HG03175 (cell line): ENCODE data around the gene LMF2.

Experiments used
- ATAC-seq: cut with Tn5 transposase; IDR thresholded peaks from one replicate; pipeline ENCODE4 v1.9.1; 2021; ENCODE audit warnings: mild to moderate bottlenecking, moderate library complexity; ENCODE audit not compliant: unreplicated experiment

Gene LMF2

DNA sequence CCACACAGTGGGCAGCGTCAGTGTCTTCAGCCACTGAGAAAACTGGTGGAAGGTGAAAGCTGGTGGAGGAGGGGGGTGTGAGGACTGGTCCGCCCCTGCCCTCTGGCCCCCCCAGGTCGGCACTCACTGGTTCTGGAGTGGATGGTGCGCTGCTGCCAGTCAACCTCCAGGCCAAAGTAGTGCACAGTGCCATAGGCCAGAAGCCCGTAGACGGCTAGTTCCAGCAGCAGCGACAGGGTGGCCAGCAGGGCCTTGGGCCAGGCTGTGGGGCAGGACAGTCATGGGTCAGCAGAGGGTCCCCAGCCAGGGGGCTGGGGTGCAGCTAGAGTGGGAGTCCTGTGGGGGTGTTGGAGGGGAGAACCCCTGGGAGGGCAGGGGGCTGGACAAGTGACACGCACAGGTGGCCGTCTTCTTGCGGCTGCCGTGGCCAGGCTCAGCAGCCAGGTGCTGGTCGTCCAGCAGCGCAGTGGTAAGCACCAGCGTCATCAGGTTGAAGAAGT, 2.2 kb downstream of the LMF2 start:
- ATAC-seq: no peak

DNA sequence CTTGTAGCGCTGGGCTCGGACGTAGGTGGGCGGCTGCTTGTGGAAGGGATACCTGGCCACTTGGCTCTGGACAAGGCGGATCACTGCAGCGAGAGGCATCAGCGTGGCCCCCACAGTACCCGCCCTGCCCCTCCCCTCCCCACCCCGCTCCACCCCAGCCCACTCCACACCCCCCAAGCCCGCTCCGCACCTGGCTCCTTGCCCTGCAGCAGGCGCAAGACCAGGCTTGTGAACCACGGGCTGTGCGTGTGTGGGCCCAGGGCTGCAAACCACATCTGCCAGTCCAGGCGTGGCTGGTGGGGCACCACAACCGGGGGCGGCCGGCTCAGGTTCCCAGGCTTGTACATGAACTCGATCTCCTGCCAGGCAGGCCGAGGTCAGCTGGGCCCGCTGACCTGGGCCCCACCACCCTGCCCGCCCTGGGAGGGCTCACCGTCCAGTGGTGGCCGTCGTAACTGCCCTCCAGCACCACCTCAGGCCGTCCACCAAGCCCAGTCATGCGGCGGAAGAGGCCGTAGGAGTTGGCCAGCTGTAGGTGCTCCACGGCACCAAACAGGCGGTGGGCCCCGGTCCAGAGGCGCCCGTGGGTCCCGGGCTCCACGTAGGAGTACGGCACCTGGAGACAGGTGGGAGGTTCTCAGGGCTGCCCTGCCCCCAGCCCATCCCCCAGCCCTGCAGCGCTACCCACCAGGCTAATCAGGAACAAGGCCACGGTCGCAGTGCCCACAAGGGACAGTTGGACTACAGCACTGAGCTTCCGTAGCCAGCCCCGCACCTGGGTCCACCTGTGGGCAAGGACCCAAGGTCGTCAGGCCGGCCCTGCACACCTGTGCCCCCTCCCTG, 2.9 kb downstream of the LMF2 start:
- ATAC-seq: no peak

DNA sequence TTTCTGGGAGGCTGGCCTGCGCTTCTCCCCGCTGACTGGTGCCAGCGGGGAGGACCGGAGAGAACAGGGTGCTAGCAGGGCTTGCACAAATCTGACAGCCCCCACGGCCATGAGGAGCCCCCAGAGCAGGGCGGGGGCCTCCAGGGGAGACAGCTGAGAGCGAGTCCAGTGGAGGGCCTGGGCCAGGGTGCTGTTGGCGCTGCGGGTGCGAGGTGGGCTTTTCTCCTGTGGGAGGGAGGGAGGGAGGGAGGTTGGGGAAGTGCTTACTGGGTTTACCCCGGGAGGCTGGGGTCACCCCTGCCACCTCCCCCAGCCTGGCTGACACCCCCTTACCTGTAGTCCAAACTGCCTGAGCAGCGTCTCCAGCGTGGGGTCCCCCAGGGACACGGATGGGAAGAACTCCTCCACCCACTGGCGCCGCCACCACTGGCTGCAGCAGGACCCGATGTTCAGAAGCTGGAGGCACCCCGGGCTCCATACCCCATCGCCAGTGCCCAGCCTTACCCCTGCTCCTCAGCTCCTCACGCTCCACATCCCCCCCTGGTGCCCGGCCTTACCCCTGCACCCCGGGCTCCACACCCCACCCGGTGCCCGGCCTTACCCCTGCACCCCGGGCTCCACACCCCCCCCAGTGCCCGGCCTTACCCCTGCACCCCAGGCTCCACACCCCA, 3.9 kb downstream of the LMF2 start:
- no peak for ATAC-seq

DNA sequence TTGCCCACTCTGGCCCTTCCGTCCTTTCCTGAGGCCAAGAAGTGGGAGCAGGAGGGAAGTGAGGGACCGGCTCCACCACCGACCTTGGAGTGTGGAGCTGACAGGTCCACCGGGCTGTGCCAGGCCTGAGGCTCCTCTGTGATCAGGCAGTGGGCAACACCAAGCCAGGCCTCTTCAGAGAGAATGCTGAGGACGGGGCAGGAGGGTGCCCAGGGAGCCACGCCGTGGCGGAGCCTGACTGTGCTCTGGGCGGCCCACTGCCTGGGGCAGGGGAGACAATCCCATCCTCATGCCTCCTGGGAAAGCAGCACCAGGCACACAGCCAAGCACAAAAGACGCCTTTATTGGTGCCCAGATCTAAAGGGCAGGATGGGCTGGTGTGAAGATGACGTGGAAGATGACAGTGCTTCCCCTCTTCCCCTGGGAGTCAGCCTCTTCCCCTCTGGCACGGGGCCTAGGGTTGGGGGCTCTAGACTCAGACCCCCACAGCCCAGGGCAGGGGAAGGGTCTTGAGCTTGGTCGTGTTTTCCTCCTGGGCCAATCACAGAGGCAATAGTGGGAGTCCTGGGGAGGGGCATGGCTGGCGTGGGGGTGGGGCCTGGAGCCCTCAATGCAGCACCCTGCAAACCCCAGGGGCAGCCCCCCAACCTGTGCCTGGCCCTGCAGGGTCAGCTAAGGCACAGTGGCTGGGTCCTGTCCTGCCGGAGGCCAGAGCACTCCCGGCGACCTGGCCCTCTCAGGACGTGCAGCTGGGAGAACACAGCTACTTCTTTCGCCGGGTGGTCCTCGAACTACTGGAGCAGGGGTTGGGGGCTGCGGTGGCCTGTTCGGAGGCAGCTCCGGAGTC, 4.7 kb downstream of the LMF2 start:
- ATAC-seq: no peak

DNA sequence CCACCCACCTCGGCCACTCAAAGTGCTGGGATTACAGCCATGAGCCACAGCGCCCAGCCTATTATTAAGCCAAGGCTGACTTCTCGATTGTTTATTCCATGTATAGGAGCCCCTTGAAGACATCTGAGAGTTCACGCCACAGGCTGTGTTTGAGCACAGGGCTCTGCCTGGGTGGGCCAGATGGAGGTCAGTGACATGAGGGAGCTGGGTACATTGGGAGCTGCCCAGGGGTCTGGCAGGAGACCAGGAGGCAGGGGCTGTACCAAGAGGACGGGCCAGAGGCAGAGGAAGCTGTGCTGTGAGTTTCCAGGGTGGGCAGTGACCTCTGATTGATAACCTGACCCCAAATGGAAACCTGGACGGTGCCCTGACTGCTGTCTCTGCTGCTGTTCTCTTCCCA, 5.4 kb downstream of the LMF2 start:
- ATAC-seq: no peak

DNA sequence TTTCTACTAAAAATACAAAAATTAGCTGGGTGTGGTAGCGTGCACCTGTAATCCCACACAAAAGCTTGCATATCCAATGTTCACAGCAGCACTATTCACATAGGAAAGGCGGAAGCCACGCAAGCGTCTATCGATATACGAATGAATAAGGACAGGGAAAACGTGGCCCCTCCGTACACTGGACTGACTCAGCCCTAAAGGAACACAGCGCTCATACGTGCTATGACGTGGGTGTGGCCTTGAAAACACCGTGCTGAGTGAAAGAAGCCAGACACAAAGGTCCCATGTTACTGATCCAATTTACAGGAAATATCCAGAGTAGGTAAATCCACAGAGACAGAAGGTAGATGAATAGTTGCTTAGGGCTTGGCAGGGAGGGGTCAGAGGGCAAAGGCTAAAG, 7.0 kb downstream of the LMF2 start:
- ATAC-seq: no peak

DNA sequence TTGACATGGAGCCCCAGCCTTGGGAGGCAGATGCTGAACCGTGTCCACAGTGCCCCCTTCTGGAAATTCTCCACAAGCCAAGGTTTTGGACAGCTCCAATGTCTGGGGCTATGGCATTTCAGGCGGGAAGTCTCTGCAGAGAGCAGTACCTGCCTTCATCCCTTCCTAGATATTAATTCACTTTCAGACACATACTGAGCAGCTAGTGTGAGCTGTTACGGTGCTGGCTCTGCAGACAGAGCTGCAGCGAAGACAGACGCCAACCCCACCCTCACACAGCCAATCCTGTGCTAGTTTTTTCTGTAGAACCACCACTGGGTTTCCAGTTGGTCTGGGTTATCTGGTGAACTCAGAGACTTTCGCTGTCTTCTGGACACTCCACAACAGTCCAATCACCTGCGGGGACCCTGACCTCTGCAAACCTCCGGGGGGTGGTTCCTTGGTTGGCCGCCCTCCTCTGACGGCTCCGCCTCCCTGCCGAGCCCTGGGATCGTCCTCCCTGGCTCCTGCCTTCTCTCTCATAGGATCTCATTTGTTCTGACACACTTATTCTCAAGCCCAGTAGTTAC, 9.1 kb downstream of the LMF2 start:
- ATAC-seq: no peak

DNA sequence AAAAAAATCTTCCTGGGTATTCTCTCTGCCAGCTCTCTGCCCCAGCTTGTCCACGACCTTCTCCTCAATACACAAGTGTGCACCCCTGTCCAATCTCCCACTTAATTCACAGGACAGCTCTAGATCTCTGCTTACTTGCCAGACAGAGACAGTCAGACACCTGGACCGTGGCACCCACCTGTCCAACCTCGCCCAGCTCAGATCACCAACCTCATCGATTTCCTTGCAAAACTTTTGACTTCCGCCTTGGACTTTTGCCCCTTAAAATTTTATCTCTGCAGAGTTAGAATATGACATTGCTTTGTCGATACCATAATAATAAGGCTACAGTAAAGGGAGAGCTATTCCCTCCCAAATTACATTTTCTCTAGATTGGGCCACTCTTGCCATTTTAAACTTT, 10.4 kb downstream of the LMF2 start:
- ATAC-seq: no peak

DNA sequence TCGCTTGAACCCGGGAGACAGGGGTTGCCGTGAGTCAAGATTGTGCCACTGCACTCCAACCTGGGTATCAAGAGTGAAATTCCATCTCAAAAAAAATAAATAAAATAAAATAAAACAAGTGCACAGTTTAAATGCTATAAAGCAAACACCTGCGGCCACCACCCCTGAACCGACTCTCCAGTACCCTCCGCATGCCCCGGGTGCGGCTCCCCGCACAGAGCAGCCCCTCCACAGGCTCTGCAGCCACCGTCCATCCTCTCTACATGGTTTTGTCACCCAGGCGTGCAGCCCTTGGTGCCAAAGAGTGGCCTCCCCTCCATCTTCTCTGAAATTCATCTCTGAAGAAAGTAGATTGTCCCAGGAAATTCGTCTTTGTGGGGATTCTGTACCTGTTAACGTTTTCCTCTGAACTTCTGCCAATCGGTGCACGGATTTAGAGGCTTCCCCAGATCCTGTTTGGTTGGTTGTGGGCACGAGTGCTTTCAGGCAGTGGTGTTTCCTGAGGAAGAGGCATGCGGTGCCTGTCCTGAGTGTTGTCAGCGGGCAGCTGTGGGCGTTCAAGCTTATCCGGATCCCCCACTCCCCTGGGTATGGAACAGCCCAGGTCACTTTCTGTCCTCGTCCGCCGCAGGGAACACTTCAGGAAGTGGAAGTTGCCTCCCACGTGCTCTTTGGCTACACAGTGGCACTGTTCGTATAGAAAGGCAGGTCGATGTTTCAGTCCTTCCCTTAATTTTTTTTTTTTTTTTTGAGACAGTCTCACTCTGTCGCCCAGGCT, 16.8 kb downstream of the LMF2 start:
- no peak for ATAC-seq

DNA sequence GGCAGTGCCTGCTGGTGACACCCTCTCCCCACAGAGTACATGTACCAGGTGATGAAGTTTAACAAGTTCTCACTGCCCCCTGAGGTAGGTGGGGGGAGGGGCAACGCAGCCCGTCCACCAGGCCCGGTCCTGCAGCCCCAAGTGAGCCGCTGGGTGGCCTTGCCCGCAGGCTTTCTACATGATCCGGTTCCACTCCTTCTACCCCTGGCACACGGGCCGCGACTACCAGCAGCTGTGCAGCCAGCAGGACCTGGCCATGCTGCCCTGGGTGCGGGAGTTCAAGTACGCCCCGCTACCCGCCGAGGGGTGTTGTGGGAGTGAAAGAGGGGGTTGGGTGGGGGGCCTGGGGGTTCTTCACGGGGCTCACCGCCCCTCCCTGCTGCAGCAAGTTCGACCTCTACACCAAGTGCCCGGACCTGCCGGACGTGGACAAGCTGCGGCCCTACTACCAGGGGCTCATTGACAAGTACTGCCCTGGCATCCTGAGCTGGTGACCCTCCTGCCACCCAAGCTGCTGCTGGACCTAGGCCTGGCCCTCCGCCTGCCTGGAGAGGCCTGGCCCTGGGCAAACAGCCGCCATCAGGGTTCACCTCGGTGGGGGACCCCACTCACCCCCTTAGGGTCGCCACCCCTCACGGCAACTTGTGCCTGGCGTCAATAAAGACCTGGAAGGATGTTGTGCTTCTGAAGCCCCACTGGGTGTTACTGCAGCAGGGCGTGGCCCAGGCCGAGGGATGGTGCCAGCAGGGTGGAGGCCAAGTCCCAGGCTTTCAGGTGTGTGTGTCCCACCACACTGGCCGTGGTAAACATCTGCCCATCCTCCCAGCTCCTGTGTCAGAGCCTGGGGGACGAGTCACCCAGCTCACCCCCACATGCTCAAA, 17.9 kb downstream of the LMF2 start:
- ATAC-seq: no peak

DNA sequence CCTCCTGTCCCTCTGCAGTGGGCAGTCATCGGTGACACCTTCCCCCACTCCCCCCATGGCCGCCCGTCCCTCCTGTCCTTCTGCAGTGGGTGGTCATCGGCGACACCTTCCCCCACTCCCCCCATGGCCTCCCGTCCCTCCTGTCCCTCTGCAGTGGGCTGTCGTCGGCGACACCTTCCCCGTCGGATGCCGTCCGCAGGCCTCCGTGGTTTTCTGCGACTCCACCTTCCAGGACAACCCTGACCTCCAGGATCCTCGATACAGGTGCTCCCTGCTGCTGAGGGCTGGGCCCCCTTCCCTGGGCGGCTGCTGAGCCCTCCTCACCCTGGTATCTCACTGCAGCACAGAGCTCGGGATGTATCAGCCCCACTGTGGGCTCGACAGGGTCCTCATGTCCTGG, 18.6 kb downstream of the LMF2 start:
- no peak for ATAC-seq

DNA sequence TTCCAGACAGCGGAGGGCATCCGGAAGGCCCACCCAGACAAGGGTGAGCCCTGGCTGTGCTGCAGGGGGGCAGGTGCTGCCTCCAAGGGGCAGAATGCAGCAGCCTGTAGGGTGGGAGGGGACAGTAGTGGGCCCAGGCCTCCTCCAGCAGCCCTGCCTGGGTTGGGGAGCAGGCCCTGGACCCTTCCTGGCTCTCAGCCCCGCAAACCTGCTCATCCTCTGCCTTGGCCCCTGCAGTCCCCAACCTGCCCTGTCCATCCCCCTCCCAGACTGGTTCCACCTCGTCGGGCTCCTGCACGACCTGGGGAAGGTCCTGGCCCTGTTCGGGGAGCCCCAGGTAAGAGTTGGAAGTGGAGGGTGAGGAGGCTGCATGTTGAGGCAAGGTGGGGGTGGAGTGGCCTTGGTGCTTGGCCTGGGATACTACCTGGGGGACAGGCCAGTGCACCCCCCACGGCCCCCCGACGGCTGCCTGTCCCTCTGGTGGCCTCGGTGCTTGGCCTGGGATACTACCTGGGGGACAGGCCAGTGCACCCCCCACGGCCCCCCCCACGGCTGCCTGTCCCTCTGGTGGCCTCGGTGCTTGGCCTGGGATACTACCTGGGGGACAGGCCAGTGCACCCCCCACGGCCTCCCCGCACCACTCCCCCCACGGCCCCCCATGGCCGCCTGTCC, 19.4 kb downstream of the LMF2 start:
- ATAC-seq: no peak

DNA sequence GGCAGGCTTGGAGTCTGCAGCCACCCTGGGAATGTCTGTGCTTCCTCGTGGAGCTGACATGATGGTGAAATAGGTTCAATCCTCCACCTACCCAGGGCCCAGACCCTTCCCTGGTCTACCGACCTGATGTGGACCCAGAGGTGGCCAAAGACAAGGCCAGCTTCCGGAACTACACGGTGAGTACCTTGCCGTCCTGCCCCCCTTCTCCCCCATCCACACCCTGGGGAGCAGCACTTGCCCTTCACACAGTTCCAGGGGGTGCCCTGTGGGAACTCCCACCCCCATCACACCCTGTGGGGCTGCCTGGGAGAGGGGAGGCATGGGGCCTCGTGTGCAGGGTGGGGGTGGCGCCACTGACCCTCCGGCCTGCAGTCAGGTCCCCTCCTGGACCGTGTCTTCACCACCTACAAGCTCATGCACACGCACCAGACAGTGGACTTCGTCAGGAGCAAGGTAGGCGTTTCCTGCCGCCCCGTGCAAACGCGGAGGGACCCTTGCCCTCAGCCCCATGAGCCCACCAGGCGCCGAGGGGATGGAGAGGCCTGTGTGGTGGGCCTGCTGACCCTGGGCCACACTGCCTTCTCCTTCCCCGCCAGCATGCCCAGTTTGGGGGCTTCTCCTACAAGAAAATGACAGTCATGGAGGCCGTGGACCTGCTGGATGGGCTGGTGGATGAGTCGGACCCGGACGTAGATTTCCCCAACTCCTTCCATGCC, 20.1 kb downstream of the LMF2 start:
- ATAC-seq: no peak

DNA sequence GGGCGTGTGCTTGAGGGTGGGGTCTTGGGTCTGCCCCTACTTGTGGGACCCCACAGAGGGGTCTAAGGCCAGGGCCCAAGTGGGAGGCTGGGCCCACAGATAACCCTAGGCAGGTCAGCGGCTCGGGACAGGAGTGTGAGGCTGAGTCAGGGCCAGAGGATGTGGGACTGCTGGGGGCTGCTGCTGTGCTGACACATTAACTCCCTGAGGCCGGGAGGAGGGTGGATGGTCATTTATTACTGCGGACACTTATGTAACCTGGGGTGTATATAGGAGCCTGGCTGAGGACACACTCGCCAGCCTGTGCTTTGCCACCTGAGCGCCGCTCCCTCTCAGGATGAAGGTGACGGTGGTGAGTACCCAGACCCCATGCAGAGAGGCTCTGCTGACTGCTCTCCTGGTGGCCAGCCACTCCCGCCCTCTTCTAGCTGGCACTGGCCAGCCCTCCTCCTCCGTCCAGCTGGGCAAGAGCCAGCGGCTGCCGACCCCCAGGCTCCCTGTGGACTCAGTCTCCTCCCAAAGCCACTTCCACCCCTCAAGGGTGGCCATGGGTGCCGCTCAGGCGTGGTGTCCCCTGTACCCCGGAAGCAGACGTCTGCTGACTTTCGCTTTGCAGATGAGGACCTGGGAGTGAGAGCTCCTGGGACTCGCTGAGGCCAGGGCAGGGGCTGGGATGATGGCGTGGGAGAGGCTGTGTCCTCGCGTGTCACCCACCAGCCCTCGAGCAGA, 20.8 kb downstream of the LMF2 start, which contains the start of gene MIOX:
TSS of gene MIOX (plus strand) at position 299 of the 729 bp plus-strand sequence. CDS start at position 338, 39 bp downstream.
- ATAC-seq: no peak

DNA sequence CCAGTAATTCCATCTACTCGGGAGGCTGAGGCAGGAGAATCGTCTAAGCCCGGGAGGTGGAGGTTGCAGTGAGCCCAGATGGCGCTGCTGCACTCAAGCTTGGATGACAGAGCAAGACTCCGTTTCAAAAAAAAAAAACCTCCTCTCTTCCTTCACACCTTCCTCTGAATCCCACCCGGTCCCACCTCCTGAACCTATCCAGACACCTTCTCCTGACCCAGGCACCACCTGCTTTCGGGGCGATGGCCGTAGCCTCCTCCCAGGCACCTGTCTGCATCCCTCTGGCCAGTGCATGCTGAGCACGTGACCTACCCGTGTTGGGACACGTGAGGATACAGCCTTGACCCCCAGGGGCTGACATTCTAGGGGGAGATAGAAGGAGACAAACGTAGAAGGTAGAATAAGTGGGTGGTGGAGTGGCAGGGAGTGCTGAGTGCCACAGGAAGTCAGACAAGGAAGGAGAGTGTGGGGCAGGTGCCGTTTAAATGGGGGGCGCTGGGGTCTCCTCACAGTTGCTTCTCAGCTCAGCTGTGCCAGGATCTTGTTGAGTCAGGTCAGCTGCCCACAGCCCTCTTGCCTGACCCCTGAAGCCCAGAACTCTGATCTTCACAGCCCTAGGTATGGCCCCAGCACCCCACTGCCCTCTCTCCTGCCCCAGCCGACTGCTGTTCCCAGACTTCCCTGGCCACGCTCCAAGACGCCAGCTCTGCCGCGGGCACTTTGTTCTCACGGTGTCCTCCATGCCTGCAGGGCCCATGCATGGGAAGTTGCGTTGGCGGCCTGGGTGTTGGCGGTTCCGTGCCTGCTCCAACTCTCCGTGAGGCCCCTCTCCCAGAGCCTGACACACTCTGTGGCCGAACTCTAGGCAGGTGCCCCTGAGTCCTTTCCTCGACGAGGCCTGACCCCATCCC, 22.0 kb downstream of the LMF2 start:
- ATAC-seq: no peak
